ENCODE results near the gene EFCAB13. TPM values are rescaled to one million over a fixed set of nuclear protein-coding genes. Genes with fewer than 3 reads are reported as not detected.

Gene EFCAB13
- total and polyA plus RNA-seq, 4 donors, result 0.80 to 2.9 (median 2.3) TPM

DNA sequence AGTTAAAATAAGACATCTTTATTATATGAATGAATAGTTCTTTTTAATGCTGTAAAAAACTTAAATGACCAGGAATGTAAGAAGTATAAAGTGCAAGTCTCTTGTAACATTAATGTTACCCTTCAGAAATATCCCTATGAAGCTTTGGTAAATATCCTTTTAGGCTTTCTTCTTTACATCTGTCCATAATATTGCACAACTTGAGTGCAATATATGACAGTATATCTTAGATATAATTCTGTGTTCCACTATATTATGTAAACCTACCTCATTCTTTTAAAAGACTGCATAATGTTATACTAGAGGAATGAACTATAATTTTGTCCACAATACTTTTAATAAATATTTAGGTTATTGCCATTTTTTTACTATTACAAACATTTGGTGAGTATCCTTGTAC, 81.1 kb downstream of the EFCAB13 start (continued):
- TF ChIP-seq FOXA1 (IDR thresholded peaks at IDR 0.05), result no peak
- TF ChIP-seq RAD21 (IDR thresholded peaks at IDR 0.05), result no peak
- no peak for TF ChIP-seq YY1 (IDR thresholded peaks at IDR 0.05)
- no peak for TF ChIP-seq EGR1 (IDR thresholded peaks at IDR 0.05; ENCODE audit: low read depth in 2 of 2)
- TF ChIP-seq TAF1 (conservative IDR thresholded peaks at IDR 0.05), result no peak
- no peak for TF ChIP-seq HNF4A (conservative IDR thresholded peaks at IDR 0.05)
- no peak for TF ChIP-seq FOXA2 (IDR thresholded peaks at IDR 0.05)

- 93% methylated on average over 3 of the region's 3 CpGs for WGBS
- TF ChIP-seq RAD21 (IDR thresholded peaks at IDR 0.05), result no peak
- no peak overlapping the region for H3K27ac ChIP-seq (ENCODE audit: low read depth in 1 of 2, low read length in 2 of 2)
- peaks cover 0 to 2% (median 0%) of the 10 kb centered on the region in 4 donors for H3K36me3 ChIP-seq (ENCODE audit: control insufficient read depth in 4 of 4, insufficient read depth in 3 of 4, low read depth in 1 of 4, low read length in 3 of 4)
- H3K4me3 ChIP-seq (ENCODE audit: low read depth in 1 of 3, low read length in 3 of 3), result no peak overlapping the region
- H3K9ac ChIP-seq (ENCODE audit: low read depth in 1 of 2, low read length in 2 of 2), result no peak overlapping the region
- no peak for DNase-seq (ENCODE audit: low spot score)
- no peaks in the 10 kb centered on the region for H3K27me3 ChIP-seq (ENCODE audit: control insufficient read depth in 4 of 4, insufficient read depth in 4 of 4, low read length in 3 of 4)
- no peaks in the 10 kb centered on the region for H3K9me3 ChIP-seq (ENCODE audit: control insufficient read depth in 4 of 4, low read length in 3 of 4)
- H3K4me1 ChIP-seq (ENCODE audit: control insufficient read depth in 4 of 4, insufficient read depth in 4 of 4, low read length in 3 of 4), result no peaks in the 10 kb centered on the region
Measured at GRCh38 chr17:47413872-47414271, 90.1 kb downstream of the EFCAB13 start.

- 100% methylated on average over 1 of the region's 1 CpG for WGBS
- Histone ChIP-seq H3K9me3 (ENCODE audit: control insufficient read depth in 4 of 4, low read length in 3 of 4) (no peaks in the 10 kb centered on the region), H3K36me3 (ENCODE audit: control insufficient read depth in 4 of 4, insufficient read depth in 3 of 4, low read depth in 1 of 4, low read length in 3 of 4) (peaks cover 0 to 2% (median 0%) of the 10 kb centered on the region in 4 donors), H3K9ac (ENCODE audit: low read depth in 1 of 2, low read length in 2 of 2) (no peak overlapping the region), H3K4me1 (ENCODE audit: control insufficient read depth in 4 of 4, insufficient read depth in 4 of 4, low read length in 3 of 4) (no peaks in the 10 kb centered on the region), H3K27ac (ENCODE audit: low read depth in 1 of 2, low read length in 2 of 2) (no peak overlapping the region), H3K27me3 (ENCODE audit: control insufficient read depth in 4 of 4, insufficient read depth in 4 of 4, low read length in 3 of 4) (no peaks in the 10 kb centered on the region), H3K4me3 (ENCODE audit: low read depth in 1 of 3, low read length in 3 of 3) (no peak overlapping the region)
- DNase-seq (ENCODE audit: low spot score), result no peak
- TF ChIP-seq YY1 (IDR thresholded peaks at IDR 0.05) (no peak), SP1 (IDR thresholded peaks at IDR 0.05) (no peak), ATF3 (IDR thresholded peaks at IDR 0.05) (no peak), RXRA (IDR thresholded peaks at IDR 0.05) (no peak), RAD21 (IDR thresholded peaks at IDR 0.05) (no peak), EGR1 (IDR thresholded peaks at IDR 0.05; ENCODE audit: low read depth in 2 of 2) (no peak), HNF4A (conservative IDR thresholded peaks at IDR 0.05) (no peak), TAF1 (conservative IDR thresholded peaks at IDR 0.05) (no peak), JUND (IDR thresholded peaks at IDR 0.05) (no peak), HNF4G (IDR thresholded peaks at IDR 0.05) (no peak), FOXA2 (IDR thresholded peaks at IDR 0.05) (no peak), NR2F2 (IDR thresholded peaks at IDR 0.05) (no peak)
- TF ChIP-seq, protein P1, sequence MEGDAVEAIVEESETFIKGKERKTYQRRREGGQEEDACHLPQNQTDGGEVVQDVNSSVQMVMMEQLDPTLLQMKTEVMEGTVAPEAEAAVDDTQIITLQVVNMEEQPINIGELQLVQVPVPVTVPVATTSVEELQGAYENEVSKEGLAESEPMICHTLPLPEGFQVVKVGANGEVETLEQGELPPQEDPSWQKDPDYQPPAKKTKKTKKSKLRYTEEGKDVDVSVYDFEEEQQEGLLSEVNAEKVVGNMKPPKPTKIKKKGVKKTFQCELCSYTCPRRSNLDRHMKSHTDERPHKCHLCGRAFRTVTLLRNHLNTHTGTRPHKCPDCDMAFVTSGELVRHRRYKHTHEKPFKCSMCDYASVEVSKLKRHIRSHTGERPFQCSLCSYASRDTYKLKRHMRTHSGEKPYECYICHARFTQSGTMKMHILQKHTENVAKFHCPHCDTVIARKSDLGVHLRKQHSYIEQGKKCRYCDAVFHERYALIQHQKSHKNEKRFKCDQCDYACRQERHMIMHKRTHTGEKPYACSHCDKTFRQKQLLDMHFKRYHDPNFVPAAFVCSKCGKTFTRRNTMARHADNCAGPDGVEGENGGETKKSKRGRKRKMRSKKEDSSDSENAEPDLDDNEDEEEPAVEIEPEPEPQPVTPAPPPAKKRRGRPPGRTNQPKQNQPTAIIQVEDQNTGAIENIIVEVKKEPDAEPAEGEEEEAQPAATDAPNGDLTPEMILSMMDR (IDR thresholded peaks at IDR 0.05; ENCODE audit: low read depth, low read length, missing input control), result no peak
- TF ChIP-seq, protein P2, sequence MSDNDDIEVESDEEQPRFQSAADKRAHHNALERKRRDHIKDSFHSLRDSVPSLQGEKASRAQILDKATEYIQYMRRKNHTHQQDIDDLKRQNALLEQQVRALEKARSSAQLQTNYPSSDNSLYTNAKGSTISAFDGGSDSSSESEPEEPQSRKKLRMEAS (IDR thresholded peaks at IDR 0.05), result no peak
Measured at GRCh38 chr17:47414612-47415011, 90.9 kb downstream of the EFCAB13 start.

All from liver (tissue), 9 donors.